Smooth muscle cell (in vitro differentiated cells): ENCODE measurements around the gene NBDY. TPM values are rescaled to one million over a fixed set of nuclear protein-coding genes. Genes with fewer than 3 reads are reported as not detected.

Experiments
- DNase-seq: peaks from one replicate; lab custom pipeline; 2025; ENCODE audit not compliant: unreplicated experiment; lab: John Stamatoyannopoulos, UW
- H2AFZ ChIP-seq: fragments of 200-600 bp; sonication (generic); 2 replicates; pipeline ENCODE4 v1.6.0; 2016; ENCODE audit warnings: antibody characterized with exemption, low read depth, mild to moderate bottlenecking
- H3F3A ChIP-seq: fragments of 200-600 bp; sonication (generic); 2 replicates; pipeline ENCODE4 v1.6.0; 2017; ENCODE audit warnings: antibody characterized with exemption, low read depth
- H3K27ac ChIP-seq: fragments of 200-600 bp; sonication (generic); 2 replicates; pipeline ENCODE4 v1.5.1; 2016; ENCODE audit warnings: low read depth, mild to moderate bottlenecking
- H3K27me3 ChIP-seq: fragments of 200-600 bp; sonication (generic); 2 replicates; pipeline ENCODE4 v1.6.1; 2016; ENCODE audit warnings: low read depth, mild to moderate bottlenecking
- H3K36me3 ChIP-seq: fragments of 200-600 bp; sonication (generic); 2 replicates; pipeline ENCODE4 v1.5.1; 2016; ENCODE audit warnings: low read depth
- H3K4me1 ChIP-seq: fragments of 200-600 bp; sonication (generic); 2 replicates; pipeline ENCODE4 v1.5.1; 2016; ENCODE audit warnings: low read depth
- H3K4me2 ChIP-seq: fragments of 200-600 bp; sonication (generic); 2 replicates; pipeline ENCODE4 v1.6.0; 2016; ENCODE audit warnings: mild to moderate bottlenecking
- H3K4me3 ChIP-seq: fragments of 200-600 bp; sonication (generic); 2 replicates; pipeline ENCODE4 v1.5.1; 2016; ENCODE audit warnings: mild to moderate bottlenecking
- H3K79me2 ChIP-seq: fragments of 200-600 bp; sonication (generic); 2 replicates; pipeline ENCODE4 v1.6.0; 2016; ENCODE audit warnings: low read depth, mild to moderate bottlenecking
- H3K9ac ChIP-seq: fragments of 200-600 bp; sonication (generic); 2 replicates; pipeline ENCODE4 v1.6.0; 2016; ENCODE audit warnings: low read depth
- H3K9me3 ChIP-seq: fragments of 200-600 bp; sonication (generic); replicated peaks from 2 replicates; pipeline ENCODE4 v1.5.1; 2016; ENCODE audit warnings: low read depth
- H4K20me1 ChIP-seq: fragments of 200-600 bp; sonication (generic); 2 replicates; pipeline ENCODE4 v1.6.0; 2016; ENCODE audit warnings: low read depth
- WGBS: methylation state at CpG from one replicate; pipeline ENCODE4 v1.1.7; 2016; ENCODE audit warnings: low lambda C conversion rate; 5-methylcytosine and 5-hydroxymethylcytosine counted together
- polyA plus RNA-seq: library from polyadenylated mRNA; unstranded; fragments of >200 nt; fragmentation: Nextera tagmentation; extraction: Ambion mirVana; gene quantifications from 2 replicates; pipeline ENCODE4 v1.2.1, GENCODE V29; 2016
- total RNA-seq: library from RNA; depleted of rRNA; stranded (reverse); fragments of >200 nt; gene quantifications from 2 replicates; pipeline ENCODE4 v1.2.3, GENCODE V29; 2014
- TF ChIP-seq, protein P1 (sequence below): fragments of 200-600 bp; sonication (generic); IDR thresholded peaks from 2 replicates; pipeline ENCODE4 v1.5.1; 2017; ENCODE audit warnings: borderline replicate concordance, mild to moderate bottlenecking, antibody characterized with exemption; ENCODE audit not compliant: insufficient read depth, poor library complexity, severe bottlenecking

NBDY gene
- total and polyA plus RNA-seq, 2 experiments from 2014 or later = 23.0 to 226 TPM

DNA sequence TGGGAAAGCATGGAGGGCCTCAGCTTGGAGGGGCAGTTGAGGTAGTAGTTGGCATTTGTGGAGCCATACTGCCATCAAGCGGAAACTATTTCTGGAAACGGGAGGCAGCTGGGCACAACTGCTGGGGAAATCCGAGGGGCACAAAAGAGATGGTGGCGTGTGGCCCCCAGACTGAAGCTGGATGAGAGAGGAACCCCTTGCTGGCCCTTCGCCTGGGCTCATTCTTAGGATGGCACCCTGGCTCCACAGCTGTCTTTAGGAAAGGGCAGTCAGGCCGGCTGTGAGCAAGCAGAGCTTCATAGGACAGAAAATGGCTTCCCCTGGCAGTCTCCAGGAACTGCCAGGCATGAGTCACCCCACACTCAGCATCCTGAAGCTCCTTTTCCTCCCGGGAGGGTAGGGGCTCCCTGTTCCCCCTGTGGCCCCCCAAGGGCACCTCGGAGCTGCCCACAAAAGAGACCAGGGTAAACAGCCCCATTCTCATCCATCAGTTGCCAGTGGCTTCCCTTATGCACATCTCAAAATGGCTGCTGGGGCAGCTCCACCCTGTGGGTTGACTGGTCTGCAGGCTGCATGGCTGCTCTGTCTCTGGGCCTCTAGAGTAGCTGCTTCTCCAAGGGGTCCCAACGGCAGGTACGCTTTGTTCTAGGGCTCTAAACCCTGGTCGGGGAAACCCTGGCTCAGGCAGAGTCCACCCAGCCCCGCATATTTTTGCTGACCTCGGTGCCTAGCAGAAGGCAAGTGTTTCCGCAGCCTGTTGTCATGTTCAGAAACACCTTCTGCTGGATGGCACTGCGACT, 64.7 kb downstream of the NBDY start:
- Histone ChIP-seq H3K9ac (no peak overlapping the region), H3K9me3 (no peaks in the 10 kb centered on the region), H3K79me2 (no peaks in the 10 kb centered on the region), H4K20me1 (peaks cover 56% of the 10 kb centered on the region), H3K4me1 (no peaks in the 10 kb centered on the region), H3K36me3 (no peaks in the 10 kb centered on the region), H3F3A (no peaks in the 10 kb centered on the region), H3K27ac (no peak overlapping the region), H2AFZ (no peak overlapping the region), H3K27me3 (no peaks in the 10 kb centered on the region), H3K4me2 (no peak overlapping the region), H3K4me3 (no peak overlapping the region)
- TF ChIP-seq, protein P1, sequence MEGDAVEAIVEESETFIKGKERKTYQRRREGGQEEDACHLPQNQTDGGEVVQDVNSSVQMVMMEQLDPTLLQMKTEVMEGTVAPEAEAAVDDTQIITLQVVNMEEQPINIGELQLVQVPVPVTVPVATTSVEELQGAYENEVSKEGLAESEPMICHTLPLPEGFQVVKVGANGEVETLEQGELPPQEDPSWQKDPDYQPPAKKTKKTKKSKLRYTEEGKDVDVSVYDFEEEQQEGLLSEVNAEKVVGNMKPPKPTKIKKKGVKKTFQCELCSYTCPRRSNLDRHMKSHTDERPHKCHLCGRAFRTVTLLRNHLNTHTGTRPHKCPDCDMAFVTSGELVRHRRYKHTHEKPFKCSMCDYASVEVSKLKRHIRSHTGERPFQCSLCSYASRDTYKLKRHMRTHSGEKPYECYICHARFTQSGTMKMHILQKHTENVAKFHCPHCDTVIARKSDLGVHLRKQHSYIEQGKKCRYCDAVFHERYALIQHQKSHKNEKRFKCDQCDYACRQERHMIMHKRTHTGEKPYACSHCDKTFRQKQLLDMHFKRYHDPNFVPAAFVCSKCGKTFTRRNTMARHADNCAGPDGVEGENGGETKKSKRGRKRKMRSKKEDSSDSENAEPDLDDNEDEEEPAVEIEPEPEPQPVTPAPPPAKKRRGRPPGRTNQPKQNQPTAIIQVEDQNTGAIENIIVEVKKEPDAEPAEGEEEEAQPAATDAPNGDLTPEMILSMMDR = no peak
- WGBS = 87% methylated on average over 15 of the region's 15 CpGs
- no peak for DNase-seq

DNA sequence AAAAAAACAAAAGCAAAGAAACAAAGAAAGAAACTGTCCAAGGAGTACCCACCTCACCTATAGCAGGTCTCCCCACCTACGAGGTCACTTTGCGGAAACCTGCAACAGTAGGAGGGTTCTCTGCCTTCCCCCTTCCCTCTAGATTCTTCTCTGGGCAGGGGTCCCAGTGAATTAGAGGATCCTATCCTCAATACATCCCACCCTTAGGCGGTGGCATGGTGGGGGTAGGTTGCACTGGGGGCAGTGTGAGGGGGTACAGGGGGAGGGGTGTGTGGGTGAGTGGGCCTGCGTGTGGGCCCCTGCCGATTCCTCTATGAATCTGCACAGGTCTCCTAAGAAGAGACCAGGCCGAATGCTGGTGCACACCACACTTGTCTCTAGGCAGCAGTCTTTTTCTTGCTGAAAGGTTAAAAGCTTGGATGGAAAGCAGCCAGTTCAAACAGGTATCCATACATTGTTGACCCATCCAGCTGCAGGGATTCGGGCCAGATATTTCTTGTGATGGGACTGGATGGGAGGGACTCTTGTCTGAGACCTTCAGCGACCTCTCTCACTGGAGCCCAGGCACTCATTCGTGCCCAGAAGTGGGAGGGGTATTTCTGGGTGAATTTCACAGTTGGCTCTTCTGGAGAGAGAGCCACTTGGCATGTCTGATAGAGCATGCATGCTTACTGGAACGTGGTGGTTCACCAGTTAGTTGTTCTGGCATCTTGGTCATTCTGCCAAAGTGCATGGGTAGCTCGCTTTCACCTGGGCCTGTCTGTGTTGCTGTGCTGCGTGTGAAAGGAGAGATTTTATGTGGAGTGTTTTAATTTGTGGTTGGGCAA, 65.6 kb downstream of the NBDY start:
- WGBS = 92% methylated on average over 12 of the region's 12 CpGs
- Histone ChIP-seq H4K20me1 (peaks cover 58% of the 10 kb centered on the region), H3K27ac (no peak overlapping the region), H3K9me3 (no peaks in the 10 kb centered on the region), H2AFZ (no peak overlapping the region), H3F3A (no peaks in the 10 kb centered on the region), H3K79me2 (no peaks in the 10 kb centered on the region), H3K9ac (no peak overlapping the region), H3K36me3 (no peaks in the 10 kb centered on the region), H3K4me3 (no peak overlapping the region), H3K27me3 (no peaks in the 10 kb centered on the region), H3K4me1 (no peaks in the 10 kb centered on the region), H3K4me2 (no peak overlapping the region)
- no peak for DNase-seq
- TF ChIP-seq, protein P1 = no peak

DNA sequence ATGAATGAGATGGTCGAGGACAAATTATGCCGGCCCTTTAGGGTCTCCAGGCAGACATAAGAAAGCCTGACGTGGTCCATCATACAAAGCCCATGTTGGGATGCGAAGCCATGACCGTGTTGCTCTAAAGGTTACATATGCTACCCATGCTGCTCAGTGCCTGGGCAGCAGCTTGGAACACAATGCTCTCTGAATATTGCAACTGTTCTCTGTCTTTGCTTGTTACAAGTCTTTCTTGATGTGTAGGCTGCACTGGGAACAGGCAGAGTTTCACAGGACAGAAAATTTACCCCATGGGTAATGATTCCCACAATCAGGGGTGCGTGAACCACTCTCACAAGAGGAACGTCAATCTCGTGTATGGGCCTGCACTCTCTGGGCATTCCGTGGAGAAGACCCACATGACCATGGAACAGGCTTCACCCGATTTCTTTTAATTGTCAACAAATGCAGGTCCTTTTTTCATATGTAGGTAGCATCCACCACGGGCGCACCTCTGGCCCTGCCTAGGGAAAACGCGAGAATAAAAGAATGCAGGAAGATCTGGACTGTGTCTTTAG, 66.3 kb downstream of the NBDY start:
- Histone ChIP-seq H4K20me1 (peaks cover 63% of the 10 kb centered on the region), H3K36me3 (no peaks in the 10 kb centered on the region), H2AFZ (no peak overlapping the region), H3F3A (no peaks in the 10 kb centered on the region), H3K4me1 (no peaks in the 10 kb centered on the region), H3K27me3 (no peaks in the 10 kb centered on the region), H3K9ac (no peak overlapping the region), H3K9me3 (no peaks in the 10 kb centered on the region), H3K4me2 (no peak overlapping the region), H3K79me2 (no peaks in the 10 kb centered on the region), H3K4me3 (no peak overlapping the region), H3K27ac (no peak overlapping the region)
- no peak for DNase-seq
- WGBS = 90% methylated on average over 14 of the region's 14 CpGs
- TF ChIP-seq, protein P1 = no peak
